GM21529 (cell line): Measurements from ENCODE around the gene NHERF1.

Source experiments
- ATAC-seq: cut with Tn5 transposase; IDR thresholded peaks from one replicate; pipeline ENCODE4 v1.9.1; 2021; ENCODE audit not compliant: unreplicated experiment

NHERF1 gene

DNA sequence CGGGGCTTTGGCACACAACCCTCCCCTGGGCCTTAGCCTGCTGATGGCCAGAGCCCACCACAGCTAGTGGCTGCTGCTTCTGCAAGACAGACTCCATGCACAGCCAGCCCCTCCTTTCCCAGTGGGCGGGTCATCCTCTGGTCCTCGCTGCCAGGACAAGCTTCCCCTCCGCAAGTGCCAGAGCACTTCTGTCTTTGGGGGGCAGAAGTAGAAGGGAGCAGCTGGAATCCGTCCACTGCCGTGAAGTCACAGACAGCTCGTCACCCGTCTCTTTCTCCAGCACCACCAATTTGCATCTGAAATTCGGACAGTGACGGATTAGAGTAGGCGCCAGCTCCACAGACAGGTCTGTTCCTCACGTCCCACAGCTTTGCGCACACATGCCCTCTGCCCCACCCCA lies 59.0 kb downstream of the NHERF1 start:
- no peak for ATAC-seq

DNA sequence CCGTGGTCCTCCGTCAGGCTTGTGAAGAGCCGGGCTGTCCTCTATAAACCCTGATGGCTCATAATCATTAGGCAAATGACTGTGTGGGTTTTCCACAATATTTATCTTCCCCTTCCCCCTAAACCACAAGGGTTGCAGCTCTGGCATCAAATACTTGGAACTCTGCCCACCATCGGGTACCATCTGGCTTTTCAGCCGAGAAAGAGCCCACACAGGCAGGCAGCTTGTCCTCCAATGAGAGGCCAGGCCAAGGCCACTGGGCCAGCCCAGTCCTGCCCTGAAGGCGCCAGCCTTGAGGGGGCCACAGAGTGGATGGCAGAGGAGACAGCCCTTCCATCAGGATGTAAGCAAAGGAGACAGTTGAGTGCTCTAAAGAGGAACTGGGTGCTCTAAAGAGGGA lies 59.5 kb downstream of the NHERF1 start:
- ATAC-seq: no peak

- no peak for ATAC-seq
These were observed 60.4 kb downstream of the NHERF1 start for GRCh38 chr17:74808714-74809430.

DNA sequence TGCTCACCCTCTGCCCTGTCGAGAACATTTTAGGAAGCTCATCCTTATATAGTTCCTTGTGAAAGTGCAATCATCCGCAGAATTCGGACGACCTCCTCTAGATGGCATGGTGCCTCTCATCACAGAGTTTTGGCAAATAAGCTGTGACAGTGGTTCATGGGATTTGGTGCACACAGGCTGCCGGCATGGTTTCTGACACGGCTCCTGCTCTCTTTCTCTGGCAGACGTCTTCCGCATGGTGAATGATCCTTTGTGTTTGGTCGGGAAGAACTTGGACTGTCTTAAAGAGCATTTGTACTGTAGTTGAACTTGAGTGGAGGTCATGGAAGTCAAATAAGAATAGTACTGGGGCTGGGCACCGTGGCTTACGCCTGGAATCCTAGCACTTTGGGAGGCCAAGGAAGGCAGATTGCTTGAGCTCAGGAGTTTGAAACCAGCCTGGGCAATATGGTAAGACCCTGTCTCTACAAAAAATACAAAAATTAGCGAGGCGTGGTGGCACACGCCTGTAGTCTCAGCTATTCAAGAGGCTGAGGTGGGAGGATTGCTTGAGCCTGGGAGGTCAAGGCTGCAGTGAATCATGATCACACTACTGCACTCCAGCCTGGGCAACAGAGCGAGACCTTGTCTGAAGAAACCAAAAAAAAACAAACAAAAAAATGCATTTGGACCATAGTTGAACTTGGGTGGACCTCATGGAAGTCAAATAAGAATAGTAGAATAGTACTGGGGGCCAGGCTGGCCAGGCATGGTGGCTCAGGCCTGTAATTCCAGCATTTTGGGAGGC lies 62.5 kb downstream of the NHERF1 start:
- no peak for ATAC-seq

DNA sequence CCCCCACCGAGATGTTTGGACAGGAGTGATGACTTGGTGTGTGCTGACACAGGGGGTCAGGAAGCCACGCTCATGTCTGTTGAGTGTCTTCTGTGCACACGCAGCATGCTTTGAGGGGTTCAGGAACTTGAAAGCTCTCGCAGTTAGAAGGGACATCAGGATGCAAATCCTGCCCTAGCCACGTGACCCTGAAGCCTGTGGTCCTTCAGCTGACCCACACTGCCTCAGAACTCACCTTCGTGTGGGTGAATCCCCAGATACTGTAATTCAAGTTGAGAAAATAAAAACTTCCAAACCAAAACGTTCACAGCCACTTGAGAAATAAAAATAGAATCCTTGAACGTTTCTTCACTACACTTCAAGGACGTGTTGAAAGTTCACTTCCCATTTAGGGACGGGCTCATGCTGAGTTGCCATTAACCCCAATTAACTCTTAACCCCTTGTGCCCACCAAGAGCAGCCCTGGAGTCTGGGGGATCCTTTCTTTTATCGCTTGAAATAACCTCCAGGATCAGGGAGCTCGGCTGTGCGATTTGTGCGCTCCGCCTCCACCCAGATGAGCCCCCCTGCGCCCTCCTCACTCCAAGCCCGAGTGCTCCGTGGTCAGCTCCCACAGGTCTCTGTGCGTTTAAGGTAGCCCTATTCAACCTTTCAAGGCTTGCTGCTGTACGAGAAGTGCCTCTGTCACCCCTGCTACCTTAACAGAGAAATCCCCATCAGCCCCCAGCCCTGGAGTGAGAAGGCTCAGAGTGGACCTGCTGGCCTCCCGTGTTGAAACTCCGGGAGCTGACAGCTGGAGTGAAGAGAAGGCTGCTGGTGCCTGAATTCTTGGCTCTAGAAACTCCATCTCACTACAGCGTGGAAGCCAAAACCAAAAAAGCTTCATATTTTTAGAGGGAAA lies 63.9 kb downstream of the NHERF1 start:
- ATAC-seq: no peak

GRCh38 chr17:74814453-74814852 lies 66.0 kb downstream of the NHERF1 start:
- no peak for ATAC-seq

DNA sequence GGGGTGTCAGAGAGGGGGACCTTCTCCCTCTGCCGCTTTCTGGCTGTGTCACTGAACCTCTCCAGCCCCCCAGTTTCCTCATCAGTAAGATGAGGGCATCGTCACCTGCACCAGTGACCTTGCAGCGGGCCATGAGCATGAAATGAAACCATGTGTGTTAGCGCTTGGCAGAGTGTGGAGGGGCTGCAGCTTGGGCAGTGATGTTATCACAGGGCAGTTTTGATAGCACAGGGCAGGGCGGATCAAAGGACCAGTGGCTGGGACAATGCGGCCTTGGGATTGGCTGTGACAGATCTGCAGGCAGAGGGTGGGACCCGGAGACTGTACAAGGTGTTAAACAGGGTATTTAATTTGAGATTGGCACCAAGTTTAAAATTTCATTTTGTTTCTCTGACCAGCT lies 66.6 kb downstream of the NHERF1 start:
- no peak for ATAC-seq

- no peak for ATAC-seq
These were observed 67.3 kb downstream of the NHERF1 start for GRCh38 chr17:74815550-74816370.

DNA sequence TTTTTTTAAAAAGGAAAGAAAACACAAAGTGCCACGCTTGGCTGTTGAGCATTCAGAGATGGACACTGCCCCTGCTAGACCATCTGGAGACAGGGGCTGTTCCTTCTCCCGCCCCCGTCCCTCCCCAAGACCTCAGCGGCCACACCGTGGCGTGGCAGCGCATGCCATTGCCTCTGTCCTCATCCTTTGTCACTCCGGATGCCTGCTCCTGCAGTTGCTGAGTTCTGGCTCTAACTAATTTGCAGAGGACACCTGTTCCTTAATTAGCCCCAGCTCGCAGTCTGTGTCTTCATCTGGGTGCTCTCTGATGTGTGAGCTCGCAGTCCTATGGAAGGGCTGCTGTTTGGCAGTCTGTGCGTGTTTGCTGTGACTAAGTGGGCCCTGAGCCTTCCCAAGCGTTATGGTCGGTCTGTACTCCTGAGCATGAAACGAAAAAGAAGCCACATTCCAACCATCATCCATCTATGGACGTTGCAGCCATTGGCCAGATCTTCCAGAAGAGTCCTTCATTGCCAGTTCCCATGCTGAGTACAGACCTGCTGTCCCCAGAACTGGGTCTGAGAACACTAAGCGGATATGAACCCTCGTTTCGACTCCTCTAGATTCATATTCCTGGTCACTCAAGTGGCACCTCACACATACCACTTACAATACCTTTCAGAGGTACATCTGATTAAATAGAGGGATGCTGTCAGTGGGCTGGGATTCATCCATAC lies 68.6 kb downstream of the NHERF1 start:
- ATAC-seq: no peak

DNA sequence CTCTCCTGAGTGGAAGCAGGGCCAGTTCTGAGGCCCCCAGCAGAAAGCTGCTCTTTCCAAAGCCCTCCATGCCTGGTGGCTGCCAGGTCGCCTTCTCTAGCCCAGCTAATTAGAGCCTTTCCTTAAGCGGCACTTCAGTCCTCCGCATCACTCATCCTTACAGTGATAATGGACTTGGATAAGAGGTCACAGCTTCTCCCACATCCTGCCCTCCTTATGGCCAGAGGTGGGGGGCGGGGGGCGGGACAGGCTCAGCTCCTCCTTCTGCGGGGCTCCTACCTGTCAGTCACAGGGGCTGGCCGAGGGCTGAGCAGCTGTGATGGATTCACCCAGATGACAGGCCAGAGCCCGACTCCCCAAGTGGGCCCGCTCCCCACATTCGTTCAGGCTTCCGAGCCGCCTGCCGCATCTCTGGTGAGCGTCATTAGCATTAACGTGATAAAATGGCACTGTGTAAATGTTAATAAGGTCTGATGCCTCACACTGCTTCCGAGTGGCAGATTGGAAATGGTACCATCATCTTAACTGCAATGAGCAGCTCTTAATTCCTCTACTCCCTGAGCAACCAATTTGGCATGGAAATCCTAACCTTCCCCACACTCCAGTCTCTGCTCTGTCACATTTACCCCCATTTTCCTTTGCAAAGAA lies 70.0 kb downstream of the NHERF1 start:
- ATAC-seq: no peak
